HG03060 (cell line): ENCODE measurements around the gene CD200R1.
"Not testable (repeated sequence)": the region's sequence is repeated elsewhere in the genome, so short reads cannot be mapped to it uniquely, and the experiment has no call there.

Source experiments
- ATAC-seq: cut with Tn5 transposase; IDR thresholded peaks from one replicate; pipeline ENCODE4 v1.9.1; 2021; ENCODE audit warnings: low read depth, moderate number of reproducible peaks; ENCODE audit not compliant: unreplicated experiment

CD200R1 gene

DNA sequence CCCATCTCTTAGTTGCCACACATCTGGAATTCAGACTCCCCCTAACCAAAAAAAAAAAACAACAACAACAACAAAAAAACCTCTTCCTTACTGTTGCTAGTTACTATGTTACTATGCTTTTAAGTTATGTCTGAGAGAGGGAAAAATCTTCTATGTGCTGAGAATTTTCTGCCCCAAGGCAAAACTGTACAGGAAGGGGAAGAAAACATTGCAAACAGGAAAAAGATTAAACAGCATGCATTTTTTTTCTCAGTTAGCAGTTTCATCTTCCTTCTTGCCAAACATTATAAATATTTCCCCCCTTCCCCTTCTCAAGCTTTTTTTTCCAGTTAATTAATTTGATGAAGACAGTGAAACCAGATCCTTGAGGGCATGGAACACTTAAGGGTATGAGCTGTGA lies 1.1 kb upstream of the CD200R1 start:
- no peak for ATAC-seq

- ATAC-seq: no peak
Observed at GRCh38 chr3:112974178-112974517, 755 bp downstream of the CD200R1 start.

GRCh38 chr3:112973325-112974177 lies 1.4 kb downstream of the CD200R1 start:
- ATAC-seq: peak; percentile 40

GRCh38 chr3:112972158-112972557 lies 2.7 kb downstream of the CD200R1 start:
- ATAC-seq: no peak

DNA sequence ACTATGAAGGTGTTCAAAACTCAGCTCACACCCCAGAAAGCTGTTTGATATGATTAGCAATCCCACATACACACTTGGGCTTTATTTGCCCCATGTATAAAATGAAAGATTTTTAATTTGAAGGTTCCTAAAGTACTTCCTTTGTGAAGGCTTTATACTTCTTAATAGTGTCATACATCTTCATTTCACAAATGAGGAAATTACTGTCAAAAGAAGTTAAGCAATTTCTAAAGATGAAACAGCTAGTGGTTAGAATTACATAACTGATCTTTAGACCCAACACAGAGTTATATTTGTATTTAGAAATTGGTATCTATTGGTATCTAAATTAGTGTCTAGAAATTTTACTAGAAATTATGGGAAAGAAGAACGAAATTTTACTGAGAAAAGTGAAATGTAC lies 7.1 kb downstream of the CD200R1 start:
- no peak for ATAC-seq

DNA sequence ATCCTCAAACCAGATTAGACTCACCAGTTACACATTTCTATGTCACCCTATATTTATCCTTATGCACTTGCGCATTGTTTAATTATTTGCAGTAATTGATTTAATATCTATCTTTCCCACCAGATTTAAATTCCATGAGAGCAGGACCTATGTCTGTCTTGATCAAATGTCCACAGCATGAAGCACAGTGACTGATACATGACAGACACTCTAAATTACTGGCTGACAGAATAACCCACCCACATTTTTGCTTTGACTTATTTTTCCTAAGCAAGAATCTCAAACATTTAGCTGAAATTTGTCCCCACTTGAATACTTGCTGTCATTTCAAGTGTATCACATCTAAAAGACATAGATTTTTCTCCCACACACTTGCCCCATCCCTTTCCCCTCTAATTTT lies 7.5 kb downstream of the CD200R1 start:
- no peak for ATAC-seq

- ATAC-seq: no peak
Observed at GRCh38 chr3:112966633-112967032, 8.3 kb downstream of the CD200R1 start.

DNA sequence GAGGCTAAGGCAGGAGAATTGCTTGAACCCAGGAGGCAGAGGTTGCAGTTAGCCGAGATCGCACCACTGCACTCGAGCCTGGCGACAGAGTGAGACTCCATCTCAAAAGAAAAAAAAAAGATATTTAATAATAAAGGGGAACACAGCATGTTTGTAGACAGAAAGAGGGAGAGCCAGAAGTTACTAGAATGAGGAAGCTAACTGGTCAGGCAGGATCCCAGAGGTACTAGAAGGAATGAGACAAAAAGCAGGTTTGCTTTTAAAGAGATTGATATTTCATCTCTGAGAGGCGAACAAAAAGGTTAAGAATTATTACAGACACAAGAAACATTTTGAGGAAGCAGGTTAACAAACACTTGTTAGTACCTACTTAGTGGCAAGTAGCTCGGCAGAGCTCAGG lies 9.2 kb downstream of the CD200R1 start:
- ATAC-seq: no peak

GRCh38 chr3:112963683-112964082 lies 11.2 kb downstream of the CD200R1 start:
- no peak for ATAC-seq

- ATAC-seq: peak; percentile 58
Observed at GRCh38 chr3:112958811-112959560, 15.9 kb downstream of the CD200R1 start.

GRCh38 chr3:112956351-112956750 lies 18.6 kb downstream of the CD200R1 start:
- no peak for ATAC-seq

GRCh38 chr3:112948346-112948838 lies 26.5 kb downstream of the CD200R1 start:
- no peak for ATAC-seq

- ATAC-seq: no peak
Observed at GRCh38 chr3:112931736-112932521, 43.0 kb downstream of the CD200R1 start.

- ATAC-seq: no peak
Observed at GRCh38 chr3:112930771-112931170, 44.1 kb downstream of the CD200R1 start.

GRCh38 chr3:112925969-112926368 lies 48.9 kb downstream of the CD200R1 start:
- no peak for ATAC-seq

DNA sequence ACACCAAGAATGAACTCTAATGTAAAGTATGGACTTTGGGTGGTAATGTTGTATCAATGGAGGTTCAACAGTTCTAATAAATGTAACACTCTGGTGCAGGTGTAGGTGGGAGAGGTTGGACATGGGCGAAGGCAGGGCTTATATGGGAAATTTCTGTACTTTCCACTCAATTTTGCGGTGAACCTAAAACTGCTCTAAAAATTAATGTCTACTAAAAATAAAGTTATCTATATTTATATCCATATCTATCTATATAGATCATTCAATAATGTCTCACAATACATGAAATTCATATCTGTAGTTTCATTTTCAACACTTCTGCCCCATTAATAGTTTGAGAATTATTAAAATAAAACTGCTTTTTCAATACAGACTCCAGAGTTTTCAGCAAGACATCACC lies 49.3 kb downstream of the CD200R1 start:
- ATAC-seq: no peak

GRCh38 chr3:112919541-112919940 lies 55.4 kb downstream of the CD200R1 start:
- not testable (repeated sequence) for ATAC-seq

- peak; percentile 96 for ATAC-seq
Observed at GRCh38 chr3:112908252-112908651, 66.7 kb downstream of the CD200R1 start.

DNA sequence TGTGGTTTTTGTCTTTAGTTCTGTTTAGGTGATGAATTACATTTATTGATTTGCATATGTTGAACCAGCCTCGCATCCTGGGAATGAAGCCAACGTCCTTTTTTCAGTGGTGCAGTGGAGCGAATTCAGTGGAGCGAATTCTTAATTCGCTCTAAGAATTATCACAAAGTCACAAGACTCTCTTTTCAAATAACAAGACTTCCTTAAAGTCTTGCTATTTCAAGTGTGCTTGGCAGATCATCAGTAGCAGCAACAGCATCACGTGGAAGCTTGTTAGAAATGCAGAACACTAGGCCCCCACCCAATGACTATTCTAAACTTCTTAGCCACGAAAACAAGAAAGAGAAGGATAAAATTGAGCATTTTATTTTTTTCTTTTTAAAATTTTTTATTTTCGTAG lies 70.1 kb downstream of the CD200R1 start:
- no peak for ATAC-seq

DNA sequence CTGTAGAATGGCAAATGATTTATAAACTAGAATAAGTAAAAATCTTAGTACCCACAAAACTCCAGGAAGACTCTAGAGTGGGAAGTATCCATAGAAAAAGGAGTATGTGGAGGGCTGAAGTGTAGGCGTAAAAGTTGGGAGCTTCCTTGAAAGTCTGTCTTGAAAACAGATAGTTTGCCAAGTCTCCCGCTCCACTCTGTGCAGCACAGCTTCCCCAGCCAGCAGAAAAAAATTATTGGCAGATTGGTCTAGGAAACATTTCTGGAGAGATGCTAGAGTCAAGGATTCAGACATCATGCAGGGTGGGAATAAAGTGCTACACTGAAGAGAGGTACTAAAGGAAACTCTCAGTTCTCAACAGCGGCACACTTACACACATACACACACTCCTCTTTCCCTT lies 74.8 kb downstream of the CD200R1 start:
- ATAC-seq: no peak

DNA sequence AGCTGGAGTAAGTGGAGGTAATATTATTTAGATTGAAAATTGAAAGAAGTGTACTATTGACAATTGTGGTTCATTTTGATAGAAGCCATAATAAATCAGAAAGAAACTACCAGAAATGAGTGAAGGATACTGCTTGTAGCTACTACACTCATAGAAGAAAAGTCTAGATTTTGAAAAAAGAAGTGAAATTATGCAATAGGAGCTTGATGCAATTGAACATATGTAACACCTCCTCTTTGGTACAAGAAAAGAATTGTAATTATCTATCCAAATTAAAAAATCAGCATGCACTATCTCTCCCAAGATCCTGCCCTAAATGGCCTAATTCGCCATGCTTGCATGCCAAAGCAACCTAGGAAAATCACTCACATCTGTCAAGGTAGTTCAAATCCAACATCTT lies 77.1 kb downstream of the CD200R1 start:
- ATAC-seq: no peak
